ENCODE results near the gene USP30. TPM values are rescaled to one million over a fixed set of nuclear protein-coding genes. Genes with fewer than 3 reads are reported as not detected.

The USP30 gene
- total RNA-seq, 1 experiment from 2014 or later = 6.9 TPM

- Mint-ChIP-seq H3K27ac (no peak overlapping the region), H3K9me3 (no peaks in the 10 kb centered on the region), H3K4me3 (no peak overlapping the region), H3K4me1 (peaks cover 16% of the 10 kb centered on the region), H3K36me3 (no peaks in the 10 kb centered on the region), H3K27me3 (ENCODE audit: low read depth) (no peaks in the 10 kb centered on the region)
- no peak for DNase-seq (ENCODE audit: low spot score)
- TF ChIP-seq ATF3 (CRISPR knock-in tag; conservative IDR thresholded peaks at IDR 0.05) (no peak), SMAD3 (CRISPR knock-in tag; IDR thresholded peaks at IDR 0.05; ENCODE audit: borderline replicate concordance) (no peak), PREB (CRISPR knock-in tag; IDR thresholded peaks at IDR 0.05; ENCODE audit: borderline replicate concordance) (no peak), NR1H2 (CRISPR knock-in tag; IDR thresholded peaks at IDR 0.05) (no peak), ZMAT4 (CRISPR knock-in tag; IDR thresholded peaks at IDR 0.05) (no peak), SOX15 (CRISPR knock-in tag; IDR thresholded peaks at IDR 0.05) (no peak), FOXP4 (CRISPR knock-in tag; IDR thresholded peaks at IDR 0.05) (no peak), TEAD1 (CRISPR knock-in tag; IDR thresholded peaks at IDR 0.05) (no peak), NFATC4 (CRISPR knock-in tag; IDR thresholded peaks at IDR 0.05) (no peak), RELA (CRISPR knock-in tag; IDR thresholded peaks at IDR 0.05; ENCODE audit: borderline replicate concordance) (no peak), ZNF219 (CRISPR knock-in tag; IDR thresholded peaks at IDR 0.05; ENCODE audit: borderline replicate concordance) (no peak), NFYB (CRISPR knock-in tag; conservative IDR thresholded peaks at IDR 0.05; ENCODE audit: low read depth) (no peak), NFE2L1 (CRISPR knock-in tag; IDR thresholded peaks at IDR 0.05) (no peak)
- ChIA-PET POLR2A (no interaction called here), CTCF (interaction anchor here (1.8 kb wide), 1 partner anchor 16 kb away, joined by 8 read pairs; no protein-coding TSS in a partner anchor)
- no peak for ATAC-seq
Observed at GRCh38 chr12:109127533-109128242, 75.3 kb downstream of the USP30 start.

- no peak for DNase-seq (ENCODE audit: low spot score)
- Mint-ChIP-seq H3K9me3 (peaks cover 2% of the 10 kb centered on the region; the same call in 1 of the 2 replicates), H3K27ac (no peak overlapping the region), H3K4me1 (peaks cover 10% of the 10 kb centered on the region), H3K27me3 (ENCODE audit: low read depth) (no peaks in the 10 kb centered on the region), H3K36me3 (no peaks in the 10 kb centered on the region), H3K4me3 (no peak overlapping the region)
- CTCF ChIA-PET = interaction anchor here (0.5 kb wide), 1 partner anchor 25 kb away, joined by 3 read pairs; no protein-coding TSS in a partner anchor
- POLR2A ChIA-PET = no interaction called here
- ATAC-seq = no peak
- TF ChIP-seq ZNF232 (CRISPR knock-in tag; IDR thresholded peaks at IDR 0.05) = no peak
- no peak for TF ChIP-seq SMAD4 (CRISPR knock-in tag; IDR thresholded peaks at IDR 0.05)
- no peak for TF ChIP-seq TEAD1 (CRISPR knock-in tag; IDR thresholded peaks at IDR 0.05)
- TF ChIP-seq CBFB (CRISPR knock-in tag; IDR thresholded peaks at IDR 0.05; ENCODE audit: low read depth) = no peak
- no peak for TF ChIP-seq ZNF281 (CRISPR knock-in tag; IDR thresholded peaks at IDR 0.05)
- no peak for TF ChIP-seq NFATC4 (CRISPR knock-in tag; IDR thresholded peaks at IDR 0.05)
- no peak for TF ChIP-seq MLX (CRISPR knock-in tag; IDR thresholded peaks at IDR 0.05)
- TF ChIP-seq HMGXB4 (CRISPR knock-in tag; IDR thresholded peaks at IDR 0.05) = no peak
- no peak for TF ChIP-seq MYBL2 (CRISPR knock-in tag; IDR thresholded peaks at IDR 0.05)
- no peak for TF ChIP-seq USF1 (CRISPR knock-in tag; IDR thresholded peaks at IDR 0.05)
- no peak for TF ChIP-seq OVOL2 (CRISPR knock-in tag; IDR thresholded peaks at IDR 0.05; ENCODE audit: borderline replicate concordance)
Observed at GRCh38 chr12:109130297-109131153, 78.1 kb downstream of the USP30 start.

Data from WTC11 (cell line).